B cell (primary cell): ENCODE results near the gene PROM2.

ENCODE experiments used
- CTCF ChIP-seq: fragments of 200-600 bp; IDR thresholded peaks from one replicate; pipeline ENCODE4 v1.8.0; 2022; ENCODE audit warnings: antibody characterized with exemption, mild to moderate bottlenecking
- EZH2 ChIP-seq: IDR thresholded peaks from 2 replicates; pipeline ENCODE4 v1.6.1; 2012; ENCODE audit warnings: borderline replicate concordance, low read depth, mild to moderate bottlenecking, moderate library complexity, low read length; ENCODE audit not compliant: insufficient read depth, poor library complexity, severe bottlenecking

DNA sequence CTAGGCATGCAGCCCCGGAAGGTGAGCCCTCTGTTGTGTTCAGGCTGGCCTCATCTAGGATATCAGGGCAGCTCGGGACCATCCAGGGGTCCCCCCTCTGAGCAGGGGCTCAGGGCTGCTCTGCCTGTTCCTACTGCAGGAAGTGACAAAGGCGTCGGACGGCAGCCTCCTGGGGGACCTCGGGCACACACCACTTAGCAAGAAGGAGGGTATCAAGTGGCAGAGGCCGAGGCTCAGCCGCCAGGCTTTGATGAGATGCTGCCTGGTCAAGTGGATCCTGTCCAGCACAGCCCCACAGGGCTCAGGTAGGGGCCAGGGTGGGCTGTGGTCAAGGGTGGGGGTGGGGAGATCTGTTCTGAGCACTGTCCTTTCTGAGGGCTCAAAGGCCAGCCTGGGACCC is 36.0 kb downstream of the PROM2 start:
- TF ChIP-seq CTCF (no peak), EZH2 (no peak)
